HS-27A (cell line): ENCODE results near the gene RUVBL1.
"Not testable (repeated sequence)": the region's sequence is repeated elsewhere in the genome, so short reads cannot be mapped to it uniquely, and the experiment has no call there.

Source experiments
- DNase-seq: peaks from one replicate; pipeline ENCODE4 v3.0.0-alpha.2; 2012; ENCODE audit warnings: low read depth, missing footprints

RUVBL1 gene

GRCh38 chr3:128123538-128124368, at the start of gene RUVBL1:
Gene RUVBL1, minus strand, starts transcription at chr3:128123812. Its CDS starts 88 bp downstream, at chr3:128123724.
- DNase-seq, result peak; percentile 90

GRCh38 chr3:128173200-128173599, 49.6 kb upstream of the RUVBL1 start:
- DNase-seq, result no peak

- peak; percentile 14 for DNase-seq
These were observed 47.4 kb upstream of the RUVBL1 start for GRCh38 chr3:128170866-128171516.

- no peak for DNase-seq
These were observed 45.2 kb upstream of the RUVBL1 start for GRCh38 chr3:128168836-128169235.

- DNase-seq, result no peak
These were observed 44.5 kb upstream of the RUVBL1 start for GRCh38 chr3:128167973-128168674.

- no peak for DNase-seq
These were observed 44.0 kb upstream of the RUVBL1 start for GRCh38 chr3:128167646-128167972.

- DNase-seq, result no peak
These were observed 43.4 kb upstream of the RUVBL1 start for GRCh38 chr3:128166971-128167453.

GRCh38 chr3:128163432-128163831, 39.8 kb upstream of the RUVBL1 start:
- no peak for DNase-seq

- DNase-seq, result no peak
These were observed 37.0 kb upstream of the RUVBL1 start for GRCh38 chr3:128160661-128161060.

GRCh38 chr3:128155616-128156360, 32.2 kb upstream of the RUVBL1 start:
- DNase-seq, result no peak

- not testable (repeated sequence) for DNase-seq
These were observed 30.7 kb upstream of the RUVBL1 start for GRCh38 chr3:128154354-128154753.

- DNase-seq, result peak; percentile 59
These were observed 29.8 kb upstream of the RUVBL1 start, which contains the start of gene EEFSEC for GRCh38 chr3:128153156-128154041. Gene EEFSEC, plus strand, starts transcription at chr3:128153481. Its CDS starts 27 bp downstream, at chr3:128153508.

- no peak for DNase-seq
These were observed 29.0 kb upstream of the RUVBL1 start for GRCh38 chr3:128152419-128153155.

- DNase-seq, result no peak
These were observed 28.2 kb upstream of the RUVBL1 start for GRCh38 chr3:128151758-128152274.

- DNase-seq, result no peak
These were observed 26.0 kb upstream of the RUVBL1 start for GRCh38 chr3:128149650-128150049.

- DNase-seq, result no peak
These were observed 22.6 kb upstream of the RUVBL1 start for GRCh38 chr3:128146201-128146600.

GRCh38 chr3:128145279-128145678, 21.7 kb upstream of the RUVBL1 start:
- DNase-seq, result no peak

GRCh38 chr3:128144512-128145187, 21.0 kb upstream of the RUVBL1 start:
- DNase-seq, result no peak

GRCh38 chr3:128143496-128143895, 19.9 kb upstream of the RUVBL1 start:
- DNase-seq, result no peak
